Glomerular endothelial cell (primary cell): Measurements from ENCODE around the gene HERPUD1. TPM values are rescaled to one million over a fixed set of nuclear protein-coding genes. Genes with fewer than 3 reads are reported as not detected.
"Not testable (repeated sequence)": the region's sequence is repeated elsewhere in the genome, so short reads cannot be mapped to it uniquely, and the experiment has no call there.

ENCODE experiments used
- DNase-seq: peaks from one replicate; pipeline ENCODE4 v3.0.0-alpha.2; 2011; ENCODE audit warnings: low read depth, low spot score; ENCODE audit errors: extremely low read depth
- total RNA-seq: library from RNA; depleted of rRNA; stranded (reverse); fragments of >200 nt; gene quantifications from 2 replicates; pipeline ENCODE4 v1.2.3, GENCODE V29; 2015

Gene HERPUD1
- total RNA-seq, 1 donor from 2014 or later = 83.3 TPM

DNA sequence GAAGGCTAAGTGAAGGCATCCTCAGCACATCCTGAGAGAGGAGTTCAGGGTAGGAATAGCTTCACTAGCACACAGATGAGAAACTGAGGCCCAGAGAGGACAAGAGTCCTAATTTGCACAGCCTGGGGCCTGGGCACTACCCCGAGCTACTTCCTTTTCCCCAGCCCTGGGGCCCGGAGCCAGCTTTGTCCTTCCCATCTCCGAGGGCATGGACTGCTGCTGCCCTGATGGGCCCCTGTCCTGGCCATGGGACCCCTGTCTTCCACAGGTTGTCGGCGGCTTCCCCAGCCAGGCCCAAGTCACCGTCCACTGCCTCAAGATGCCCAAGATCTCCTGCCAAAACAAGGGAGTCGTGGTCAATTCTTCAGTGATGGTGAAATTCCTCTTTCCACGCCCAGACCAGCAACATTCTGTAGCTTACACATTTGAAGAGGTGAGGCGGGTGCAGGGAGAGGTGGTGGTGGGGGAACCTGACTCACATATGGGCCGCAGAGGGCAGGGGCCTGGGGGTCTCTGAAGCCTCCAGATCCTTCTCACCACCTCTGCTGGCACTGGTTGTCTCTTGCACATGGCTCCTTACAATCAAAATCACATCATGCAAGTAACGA is 46.0 kb downstream of the HERPUD1 start:
- DNase-seq = no peak

DNA sequence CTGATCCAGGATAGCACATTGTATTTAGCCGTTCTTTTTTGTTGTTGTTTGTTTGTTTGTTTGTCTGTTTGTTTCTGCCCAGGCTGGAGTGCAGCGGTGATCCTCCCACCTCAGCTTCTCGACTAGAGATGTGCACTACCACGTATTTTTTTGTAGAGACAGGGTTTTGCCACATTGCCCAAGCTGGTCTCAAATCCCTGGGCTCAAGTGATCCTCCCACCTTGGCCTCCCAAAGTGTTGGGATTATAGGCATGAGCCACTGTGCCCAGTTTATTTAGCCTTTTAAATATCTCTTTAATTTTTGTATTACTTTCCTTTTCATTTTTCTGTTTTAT is 48.2 kb downstream of the HERPUD1 start:
- DNase-seq = no peak

DNA sequence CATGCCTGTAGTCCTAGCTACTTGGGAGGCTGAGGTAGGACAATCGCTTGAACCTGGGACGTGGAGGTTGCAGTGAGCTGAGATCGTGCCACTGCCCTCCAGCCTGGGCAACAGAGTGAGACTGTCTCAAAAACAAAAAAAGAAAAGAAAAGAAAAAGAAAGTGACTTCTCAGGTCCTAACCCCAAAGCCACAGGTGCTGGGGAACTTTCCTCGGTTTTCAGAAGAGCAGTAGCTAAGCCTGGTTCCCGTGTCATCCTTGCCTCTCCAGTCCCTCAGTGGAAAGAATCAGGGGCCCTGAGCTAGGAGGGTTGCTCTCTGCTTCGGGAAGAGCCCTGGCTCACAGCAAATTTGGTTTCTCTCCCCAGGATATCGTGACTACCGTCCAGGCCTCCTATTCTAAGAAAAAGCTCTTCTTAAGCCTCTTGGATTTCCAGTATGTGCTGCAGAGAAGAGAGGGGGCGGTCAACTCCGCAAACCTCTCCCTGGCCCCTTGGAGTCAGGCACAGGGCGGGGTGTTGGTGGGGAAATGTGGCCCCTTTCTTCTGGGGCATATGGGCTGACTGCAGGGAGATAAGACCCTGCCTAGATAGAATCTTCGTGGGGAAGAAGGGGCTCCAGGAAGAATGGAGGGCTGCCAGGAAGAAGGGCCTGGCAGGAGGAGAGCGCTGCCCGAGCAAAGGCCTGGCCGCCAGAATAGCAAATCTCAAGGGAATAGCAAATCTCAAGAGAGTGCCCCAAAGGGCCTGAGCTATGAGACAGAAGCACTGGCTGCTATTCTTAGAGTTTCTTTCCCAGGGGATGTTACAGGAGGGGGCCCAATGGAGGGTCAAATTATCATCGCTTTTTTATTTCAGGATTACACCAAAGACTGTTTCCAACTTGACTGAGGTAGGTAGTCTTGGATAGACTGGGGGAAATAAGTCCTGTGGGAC is 49.1 kb downstream of the HERPUD1 start:
- no peak for DNase-seq

DNA sequence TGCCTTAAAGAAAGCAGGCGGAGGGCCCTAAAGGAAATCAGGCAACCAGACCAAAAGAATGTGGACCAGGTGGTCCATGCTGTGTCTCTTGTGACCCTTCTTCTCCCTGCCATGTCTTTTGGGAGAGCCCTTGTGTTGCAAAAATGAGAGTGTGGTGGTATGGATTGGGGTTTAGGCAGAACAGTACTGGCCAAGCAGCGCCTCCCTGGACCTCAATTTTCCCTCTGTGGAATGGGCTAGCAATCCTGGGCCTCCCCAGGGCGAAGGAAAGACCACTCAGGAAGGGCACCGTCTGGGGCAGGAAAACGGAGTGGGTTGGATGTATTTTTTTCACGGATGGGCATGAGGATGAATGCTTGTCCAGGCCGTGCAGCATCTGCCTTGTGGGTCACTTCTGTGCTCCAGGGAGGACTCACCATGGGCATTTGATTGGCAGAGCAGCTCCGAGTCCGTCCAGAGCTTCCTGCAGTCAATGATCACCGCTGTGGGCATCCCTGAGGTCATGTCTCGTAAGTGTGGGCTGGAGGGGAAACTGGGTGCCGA is 49.9 kb downstream of the HERPUD1 start:
- DNase-seq = no peak

DNA sequence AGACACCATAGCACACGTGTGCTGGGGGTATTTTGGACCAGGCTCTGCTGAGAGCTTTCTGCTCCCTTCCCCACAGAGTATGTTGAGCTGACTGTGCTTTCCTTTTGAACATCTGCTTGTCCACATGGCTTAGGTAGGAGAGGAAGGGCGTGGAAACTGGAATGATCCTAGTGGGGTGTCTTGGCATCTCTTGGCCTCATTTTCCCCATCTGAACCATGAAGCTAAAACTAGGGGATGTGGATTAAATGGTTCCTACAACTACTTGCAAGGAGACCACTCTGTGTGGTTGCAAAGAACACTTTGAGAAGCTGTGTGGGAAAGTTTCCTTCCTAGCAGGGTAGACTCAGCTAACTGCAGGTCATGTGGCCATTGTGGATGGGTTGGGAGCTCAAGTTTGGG is 50.8 kb downstream of the HERPUD1 start:
- no peak for DNase-seq

DNA sequence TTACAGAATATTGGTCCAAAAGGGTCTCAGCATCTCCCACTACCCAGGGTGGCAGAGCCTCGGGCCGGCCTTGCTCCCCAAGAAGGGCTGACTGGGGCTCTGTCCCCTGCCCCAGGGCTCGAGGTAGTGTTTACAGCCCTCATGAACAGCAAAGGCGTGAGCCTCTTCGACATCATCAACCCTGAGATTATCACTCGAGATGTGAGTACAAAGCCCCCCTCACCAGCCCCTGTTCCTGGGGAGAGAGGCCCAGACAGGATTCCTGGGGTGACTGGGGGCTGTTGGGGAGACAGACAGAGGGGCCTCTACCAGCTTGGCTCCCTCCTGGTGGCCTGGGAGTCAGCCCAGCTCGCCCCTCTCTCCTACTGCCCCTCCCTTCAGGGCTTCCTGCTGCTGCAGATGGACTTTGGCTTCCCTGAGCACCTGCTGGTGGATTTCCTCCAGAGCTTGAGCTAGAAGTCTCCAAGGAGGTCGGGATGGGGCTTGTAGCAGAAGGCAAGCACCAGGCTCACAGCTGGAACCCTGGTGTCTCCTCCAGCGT is 51.3 kb downstream of the HERPUD1 start:
- no peak for DNase-seq

DNA sequence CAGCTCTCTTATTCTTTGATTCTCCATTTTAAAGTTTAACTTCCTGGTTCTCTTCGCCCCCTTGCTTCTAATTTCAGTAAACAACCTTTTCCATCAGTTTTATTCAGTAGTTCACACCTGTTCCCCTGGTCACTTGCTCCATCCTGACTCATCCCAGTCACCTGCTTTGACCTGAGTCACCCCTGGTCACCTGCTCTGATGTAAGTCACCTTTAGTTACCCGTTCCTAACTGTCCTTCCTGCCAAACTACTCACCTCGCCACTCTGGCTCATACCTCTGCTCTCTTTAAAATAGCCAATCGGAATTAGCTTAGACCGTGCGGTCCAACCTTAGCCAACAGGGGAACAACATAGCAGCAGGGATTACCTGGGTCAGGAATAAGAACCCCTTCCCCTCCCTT is 52.7 kb downstream of the HERPUD1 start:
- DNase-seq = no peak

DNA sequence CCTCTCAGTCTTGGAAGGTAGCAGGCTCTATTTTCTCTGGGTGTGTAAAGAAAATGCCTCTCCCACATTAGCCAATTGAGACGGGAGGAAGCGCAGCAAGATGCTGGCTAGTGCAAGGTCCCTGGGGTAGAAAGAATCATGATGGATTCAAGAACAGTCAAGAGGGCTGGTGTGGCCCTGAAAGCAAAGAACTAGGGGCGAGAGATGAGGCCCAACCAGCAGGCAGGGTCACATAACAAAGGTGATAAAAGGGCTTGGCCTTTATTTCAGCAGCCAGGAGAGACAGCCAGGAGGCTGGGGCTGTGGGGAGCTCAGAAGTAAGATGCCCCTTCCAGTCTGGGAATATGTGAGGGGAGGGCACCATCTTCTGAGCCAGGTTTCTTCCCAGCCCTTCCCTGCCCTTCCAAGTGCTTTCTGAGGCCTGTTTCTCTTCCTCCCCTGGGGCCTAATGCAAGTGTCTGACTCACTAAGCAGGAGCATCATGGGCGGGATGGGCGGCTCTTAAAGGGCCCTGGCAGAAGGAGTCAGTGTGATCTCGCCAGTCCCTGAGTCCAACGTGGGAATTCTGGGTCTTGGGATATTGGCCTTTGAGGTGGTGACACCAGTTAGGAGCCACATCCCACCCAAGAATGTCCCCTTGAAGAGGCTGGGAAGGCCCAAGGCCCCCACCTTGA is 53.5 kb downstream of the HERPUD1 start:
- no peak for DNase-seq

DNA sequence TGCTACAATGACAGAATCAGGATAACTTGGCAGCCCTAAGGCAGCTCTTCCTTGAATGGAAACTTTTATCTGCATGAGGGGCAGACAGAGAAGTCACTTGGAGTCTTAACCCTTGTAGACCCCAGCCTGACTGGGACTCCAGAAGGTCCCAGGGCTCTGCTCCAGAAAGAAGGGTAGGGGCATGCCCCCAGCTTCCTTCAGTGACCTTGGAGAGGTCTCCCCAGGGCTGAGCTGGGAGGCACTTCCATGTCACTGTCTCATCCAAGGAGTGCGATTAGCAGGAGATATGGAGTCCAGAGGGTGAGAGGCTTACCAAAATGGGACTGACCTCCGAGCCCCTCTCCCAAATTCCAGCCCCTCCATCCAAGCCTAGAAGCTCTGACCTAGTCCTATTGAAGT is 54.0 kb downstream of the HERPUD1 start:
- DNase-seq = no peak

DNA sequence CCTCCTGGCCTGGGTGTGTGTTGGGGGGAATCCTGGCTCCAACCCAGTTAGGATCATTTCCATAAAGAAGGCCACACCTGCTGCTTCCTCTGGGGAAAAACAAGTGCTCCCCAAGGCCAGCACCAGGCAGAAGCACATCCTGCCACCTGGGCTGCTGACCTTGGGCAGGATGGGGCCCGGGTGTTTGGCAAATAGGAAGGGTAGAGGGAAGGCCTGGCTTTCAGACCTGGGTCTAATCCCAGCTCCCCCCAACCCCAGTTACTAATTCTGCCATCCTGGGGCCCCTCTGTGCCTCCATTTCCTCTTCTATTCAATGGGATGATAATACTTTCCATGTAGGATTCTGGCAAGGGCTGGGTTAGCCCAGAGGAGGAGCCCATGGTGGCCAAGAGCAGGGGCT is 54.4 kb downstream of the HERPUD1 start:
- no peak for DNase-seq

DNA sequence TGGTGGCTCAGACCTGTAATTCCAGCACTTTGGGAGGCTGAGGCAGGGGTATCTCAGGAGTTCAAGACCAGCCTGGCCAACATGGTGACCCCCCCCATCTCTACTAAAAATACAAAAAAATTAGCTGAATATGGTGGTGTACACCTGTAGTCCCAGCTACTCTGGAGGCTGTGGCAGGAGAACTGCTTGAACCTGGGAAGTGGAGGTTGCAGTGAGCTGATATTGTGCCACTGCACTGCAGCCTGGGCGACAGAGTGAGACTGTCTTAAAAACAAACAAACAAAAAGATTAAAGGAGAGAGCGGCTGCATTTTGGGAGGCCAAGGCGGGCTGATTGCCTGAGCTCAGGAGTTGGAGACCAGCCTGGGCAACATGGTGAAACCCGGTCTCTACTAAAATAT is 55.0 kb downstream of the HERPUD1 start:
- DNase-seq = not testable (repeated sequence)

DNA sequence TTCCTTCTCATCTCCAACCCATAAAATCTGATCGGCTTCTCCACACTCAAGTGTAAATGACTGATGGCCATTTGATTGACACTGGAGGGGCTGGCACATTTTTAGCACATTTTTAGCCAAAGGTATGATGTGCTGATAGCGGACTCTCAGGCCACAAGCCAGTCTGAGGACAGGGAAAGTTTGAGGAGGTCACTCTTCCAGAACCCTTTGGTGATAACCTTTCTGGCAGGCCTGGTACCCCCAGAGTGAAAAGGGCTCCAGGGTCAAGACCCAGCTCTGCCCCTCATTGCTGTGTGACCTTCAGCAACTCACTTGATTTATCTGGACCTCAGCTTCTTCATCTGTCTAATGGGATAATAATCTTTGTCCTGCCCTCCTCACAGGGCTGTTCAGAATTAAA is 55.8 kb downstream of the HERPUD1 start:
- no peak for DNase-seq

DNA sequence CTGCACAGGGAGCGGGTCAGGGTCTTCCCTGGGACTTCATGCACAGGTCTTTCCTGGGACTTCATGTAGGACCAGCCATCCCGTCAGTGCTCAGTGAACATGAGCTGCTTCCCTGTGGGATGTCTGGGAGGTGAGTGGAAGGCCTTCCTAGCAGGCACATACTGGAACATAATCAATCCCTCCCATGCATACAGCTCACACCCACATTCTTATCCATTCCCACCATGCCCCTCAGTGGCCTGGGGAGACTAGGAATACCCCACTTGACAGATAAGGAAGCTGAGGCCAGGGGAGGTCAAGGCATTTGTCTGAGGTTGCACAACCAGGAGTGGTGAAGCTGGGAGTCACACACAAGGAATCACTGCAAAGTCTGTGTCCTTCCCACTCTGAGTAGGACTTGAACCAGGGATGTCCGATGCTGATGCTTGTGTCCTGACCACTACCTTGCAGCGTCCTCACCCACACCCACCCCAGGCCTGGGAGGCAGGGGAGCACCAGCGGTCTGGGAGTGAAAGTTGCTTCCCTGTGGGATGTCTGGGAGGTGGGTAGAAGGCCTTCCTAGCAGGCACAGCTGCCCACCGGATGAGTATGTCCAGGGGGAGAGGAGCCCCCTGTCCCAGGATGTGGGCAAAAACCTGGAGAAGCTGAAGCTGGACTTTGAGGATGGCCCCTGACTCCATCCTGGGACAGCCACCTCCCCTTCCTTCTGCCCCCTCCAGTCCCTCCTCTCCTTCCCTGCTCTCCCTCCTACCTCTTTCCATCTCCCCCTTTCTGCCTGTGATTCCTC is 56.4 kb downstream of the HERPUD1 start:
- DNase-seq = no peak

DNA sequence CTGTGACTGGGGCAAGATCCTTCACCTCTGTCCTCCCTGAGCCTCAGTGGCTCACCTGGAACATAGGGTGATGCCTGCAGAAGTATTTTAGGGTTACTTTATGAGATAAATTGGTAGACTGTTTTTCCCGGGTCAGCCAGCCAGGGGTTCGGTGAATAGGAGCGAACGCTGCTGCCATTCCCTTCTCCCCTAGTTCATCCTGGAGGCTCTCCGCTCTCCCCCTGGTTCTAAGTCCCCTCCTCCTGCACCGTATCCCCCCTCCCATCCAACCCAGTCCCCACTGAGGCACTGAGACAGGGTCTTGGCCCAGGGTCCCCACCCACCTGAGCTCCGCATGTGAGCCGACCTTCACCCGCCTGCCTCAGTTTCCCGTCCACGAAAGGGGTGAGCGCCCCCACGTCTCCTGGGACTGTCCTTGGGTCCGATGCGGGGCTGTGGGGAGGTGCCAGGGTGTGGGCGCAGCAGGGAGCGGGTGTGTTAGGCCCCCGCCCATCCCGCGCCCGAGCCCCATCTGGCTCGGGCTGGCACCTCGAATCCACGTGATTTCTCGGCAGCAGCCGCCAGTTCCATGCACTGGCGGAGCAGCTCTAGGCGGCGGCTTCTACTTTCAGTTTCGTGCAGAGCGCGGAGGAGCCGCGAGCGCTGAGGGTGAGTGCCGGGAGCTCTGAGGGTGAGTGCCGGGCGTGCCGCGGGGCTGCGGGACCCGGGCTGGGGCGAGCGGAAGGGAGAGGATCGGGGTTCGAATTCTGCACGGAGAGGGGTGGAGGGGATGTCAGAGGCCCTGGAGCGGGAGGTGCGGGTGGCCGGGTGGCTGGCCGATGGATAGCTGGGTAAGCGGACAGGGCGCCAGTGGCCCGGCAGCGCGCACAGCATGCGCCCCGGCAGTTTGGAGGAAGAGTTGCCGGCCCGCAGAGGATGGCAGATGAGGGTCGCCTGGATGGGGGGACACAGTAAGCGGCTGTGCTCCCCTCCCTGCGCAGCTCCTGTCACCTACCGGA is 57.3 kb downstream of the HERPUD1 start, which contains the start of gene NLRC5:
NLRC5 (plus strand) TSS at position 610 of the 998 bp plus-strand sequence. CDS start 31,156 bp downstream, outside the sequence.
- DNase-seq = no peak

DNA sequence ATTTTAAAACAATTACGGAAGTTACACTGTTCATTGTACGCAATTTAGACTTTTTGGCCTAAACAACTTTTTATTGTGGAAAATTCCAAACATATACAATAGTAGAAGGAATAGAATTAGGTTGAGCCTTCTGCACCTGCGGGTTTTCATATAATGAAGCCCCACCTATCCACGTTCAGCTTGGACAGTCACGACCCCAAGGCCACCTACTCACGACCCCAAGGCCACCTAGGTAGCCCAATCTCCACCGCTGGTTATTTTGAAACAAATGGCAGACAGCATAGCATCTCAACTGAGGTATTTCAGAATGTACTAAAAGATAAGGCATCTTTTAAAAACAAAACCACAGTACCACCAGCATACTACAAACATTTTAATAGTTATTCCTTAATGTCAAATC is 58.0 kb downstream of the HERPUD1 start:
- DNase-seq = no peak

DNA sequence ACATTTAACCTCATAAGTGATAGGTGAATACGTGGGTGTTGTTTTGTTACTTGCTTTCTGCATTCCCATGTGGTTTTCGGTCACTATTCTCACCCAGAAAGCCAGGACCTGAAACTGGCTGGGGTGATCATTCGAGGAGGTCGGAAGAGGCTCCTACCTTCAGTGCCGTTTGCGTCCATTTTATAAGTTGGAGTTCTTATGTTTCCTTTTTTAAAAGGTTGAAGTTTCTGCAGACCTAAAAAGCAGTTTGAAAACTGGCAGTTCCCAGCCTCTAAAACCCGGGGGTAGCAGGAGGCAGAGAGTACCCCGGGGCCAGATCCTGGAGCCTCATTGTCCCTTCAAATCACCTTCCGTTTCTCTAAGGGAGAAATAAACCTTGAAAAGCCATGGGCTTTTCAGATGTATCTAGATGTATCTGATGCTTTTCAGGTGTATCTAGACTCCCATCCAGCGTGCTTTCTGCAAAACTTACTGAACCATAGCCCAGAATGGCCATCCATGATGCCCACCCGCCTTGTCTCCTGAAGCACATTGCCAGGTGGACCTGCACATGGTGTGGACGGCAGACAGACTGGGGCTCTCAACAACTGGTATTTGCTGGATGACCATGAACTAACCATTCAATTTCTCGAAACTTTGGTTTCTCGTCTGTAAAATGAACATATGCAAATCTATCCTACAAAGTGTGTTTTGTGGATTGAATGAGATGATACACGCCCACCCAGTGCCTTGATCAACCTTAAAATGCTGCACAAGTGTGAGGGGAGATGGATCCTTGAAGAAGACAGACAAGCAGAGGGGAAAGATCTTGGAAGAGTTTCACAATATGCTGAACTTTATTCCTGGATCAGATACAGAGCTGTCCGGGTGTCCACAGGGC is 58.7 kb downstream of the HERPUD1 start:
- no peak for DNase-seq

DNA sequence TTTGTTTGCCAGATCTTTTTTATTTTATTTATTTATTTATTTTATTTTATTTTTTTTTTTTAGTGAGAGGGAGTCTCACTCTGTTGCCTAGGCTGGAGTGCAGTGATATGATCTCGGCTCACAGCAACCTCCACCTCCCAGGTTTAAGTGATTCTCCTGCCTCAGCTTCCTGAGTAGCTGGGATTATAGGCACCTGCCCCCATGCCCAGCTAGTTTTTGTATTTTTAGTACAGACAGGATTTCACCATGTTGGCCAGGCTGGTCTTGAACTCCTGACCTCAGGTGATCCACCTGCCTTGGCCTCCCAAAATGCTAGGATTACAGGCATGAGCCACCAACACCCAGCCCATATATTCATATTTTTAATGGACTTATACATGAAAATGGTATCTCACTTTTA is 60.5 kb downstream of the HERPUD1 start:
- DNase-seq = not testable (repeated sequence)

DNA sequence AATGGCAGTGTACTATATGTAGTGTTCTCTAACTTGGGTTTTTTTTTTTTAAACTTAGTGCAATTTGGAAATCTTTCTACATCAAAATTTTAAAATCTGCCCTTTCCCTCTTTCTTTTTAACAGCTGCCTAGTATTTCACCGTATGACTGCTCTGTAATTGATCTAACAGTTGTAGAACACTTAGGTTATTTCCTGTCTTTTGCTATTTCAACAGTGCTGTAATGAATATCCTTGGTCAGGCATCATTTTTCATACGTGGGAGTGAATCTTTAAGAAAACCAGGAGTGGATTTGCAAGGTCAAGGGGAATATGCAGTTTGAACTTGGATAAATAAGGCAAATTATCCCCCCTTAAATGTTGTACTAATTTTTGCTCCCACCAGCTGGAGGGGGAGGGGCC is 61.3 kb downstream of the HERPUD1 start:
- DNase-seq = no peak
